ENCODE data around the gene BSPRY. TPM values are rescaled to one million over a fixed set of nuclear protein-coding genes. Genes with fewer than 3 reads are reported as not detected.
"Not testable (repeated sequence)": the region's sequence is repeated elsewhere in the genome, so short reads cannot be mapped to it uniquely, and the experiment has no call there.

BSPRY gene
- total RNA-seq, 1 donor from 2014 or later = under 0.01 TPM

- FAIRE-seq = no peak
- no peak for DNase-seq (ENCODE audit: low spot score in 2 of 2)
Observed at GRCh38 chr9:113388833-113389232, 39.5 kb downstream of the BSPRY start.

GRCh38 chr9:113389451-113389850, 40.1 kb downstream of the BSPRY start:
- FAIRE-seq (no peak), DNase-seq (ENCODE audit: low spot score in 2 of 2) (no peak)

GRCh38 chr9:113390192-113390960, 41.0 kb downstream of the BSPRY start:
- DNase-seq (ENCODE audit: low spot score in 2 of 2) (no peak), FAIRE-seq (no peak)

GRCh38 chr9:113391917-113392316, 42.6 kb downstream of the BSPRY start:
- FAIRE-seq (no peak), DNase-seq (ENCODE audit: low spot score in 2 of 2) (no peak)

GRCh38 chr9:113393281-113393680, 43.9 kb downstream of the BSPRY start:
- no peak for DNase-seq (ENCODE audit: low spot score in 2 of 2)
- FAIRE-seq = no peak

- DNase-seq (ENCODE audit: low spot score in 2 of 2) (no peak), FAIRE-seq (no peak)
Observed at GRCh38 chr9:113395000-113395861, 45.9 kb downstream of the BSPRY start.

GRCh38 chr9:113397203-113397631, 47.9 kb downstream of the BSPRY start:
- no peak for DNase-seq (ENCODE audit: low spot score in 2 of 2)
- FAIRE-seq = no peak

GRCh38 chr9:113398796-113399195, 49.5 kb downstream of the BSPRY start:
- no peak for FAIRE-seq

GRCh38 chr9:113399646-113400200, 50.4 kb downstream of the BSPRY start:
- FAIRE-seq (no peak), DNase-seq (ENCODE audit: low spot score in 2 of 2) (no peak)

More at GRCh38 chr9:113398796-113399195, 49.5 kb downstream of the BSPRY start:
- no peak for DNase-seq (ENCODE audit: low spot score in 2 of 2)

GRCh38 chr9:113401027-113401792, 51.9 kb downstream of the BSPRY start, which contains the start of gene ALAD:
TSS of gene ALAD (minus strand) at chr9:113401284. CDS start at chr9:113393559, 7,725 bp downstream.
- peak; percentile 87 for FAIRE-seq
- peak; percentile 94 to 99 for DNase-seq (ENCODE audit: low spot score in 2 of 2)

- DNase-seq (ENCODE audit: low spot score in 2 of 2) (no peak), FAIRE-seq (no peak)
Observed at GRCh38 chr9:113403646-113404045, 54.3 kb downstream of the BSPRY start.

GRCh38 chr9:113406353-113406752, 57.0 kb downstream of the BSPRY start:
- FAIRE-seq = not testable (repeated sequence)

GRCh38 chr9:113406873-113407511, 57.7 kb downstream of the BSPRY start:
- DNase-seq (ENCODE audit: low spot score in 2 of 2) = peak in 1 of 2 donors; percentile 54
- not testable (repeated sequence) for FAIRE-seq

More at GRCh38 chr9:113406353-113406752, 57.0 kb downstream of the BSPRY start:
- not testable (repeated sequence) for DNase-seq (ENCODE audit: low spot score in 2 of 2)

GRCh38 chr9:113409481-113409880, 60.1 kb downstream of the BSPRY start:
- DNase-seq (ENCODE audit: low spot score in 2 of 2) (no peak), FAIRE-seq (no peak)

- no peak for DNase-seq (ENCODE audit: low spot score in 2 of 2)
Observed at GRCh38 chr9:113409883-113410206, 60.5 kb downstream of the BSPRY start.

GRCh38 chr9:113410207-113410864, 61.0 kb downstream of the BSPRY start, which contains the start of the genes C9orf43 and POLE3:
TSS of gene C9orf43 (plus strand) at chr9:113410747. CDS start at chr9:113413494, 2,747 bp downstream.
TSS of gene POLE3 (minus strand) at chr9:113410675. CDS start at chr9:113410293, 382 bp downstream.
- DNase-seq (ENCODE audit: low spot score in 2 of 2) = peak; percentile 87 to 94
- FAIRE-seq = no peak

More at GRCh38 chr9:113409883-113410206, 60.5 kb downstream of the BSPRY start:
- FAIRE-seq = no peak

GRCh38 chr9:113416149-113416721, 66.9 kb downstream of the BSPRY start:
- FAIRE-seq (no peak), DNase-seq (ENCODE audit: low spot score in 2 of 2) (no peak)

GRCh38 chr9:113417370-113417769, 68.0 kb downstream of the BSPRY start:
- DNase-seq (ENCODE audit: low spot score in 2 of 2) (no peak), FAIRE-seq (no peak)

Measured in frontal cortex (tissue), 4 donors.